ENCODE results near the gene VTI1A.

The VTI1A gene

DNA sequence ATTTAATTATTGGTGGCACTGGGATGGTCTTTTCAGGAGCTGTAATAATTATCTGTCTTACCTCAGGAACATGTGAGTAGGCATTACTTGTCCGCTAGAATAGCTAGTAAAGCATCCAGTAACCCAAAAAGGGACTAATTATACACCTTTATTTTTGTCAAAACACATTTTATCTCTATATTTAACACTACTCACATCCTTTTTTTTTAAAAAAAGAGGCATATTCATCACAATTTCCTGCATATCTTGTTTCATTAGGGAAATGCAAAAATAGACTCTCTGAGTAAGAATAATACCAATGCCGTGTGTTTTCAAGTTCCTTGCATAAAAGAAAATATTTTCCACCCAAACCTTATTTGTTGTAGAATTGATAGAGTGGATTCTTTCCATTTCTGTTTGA lies 99.5 kb downstream of the VTI1A start:
- no peak overlapping the region for H3K4me3 ChIP-seq (ENCODE audit: low read depth, low read length)
- no peak for DNase-seq (ENCODE audit: low read depth, low spot score)
- TF ChIP-seq, protein P1, sequence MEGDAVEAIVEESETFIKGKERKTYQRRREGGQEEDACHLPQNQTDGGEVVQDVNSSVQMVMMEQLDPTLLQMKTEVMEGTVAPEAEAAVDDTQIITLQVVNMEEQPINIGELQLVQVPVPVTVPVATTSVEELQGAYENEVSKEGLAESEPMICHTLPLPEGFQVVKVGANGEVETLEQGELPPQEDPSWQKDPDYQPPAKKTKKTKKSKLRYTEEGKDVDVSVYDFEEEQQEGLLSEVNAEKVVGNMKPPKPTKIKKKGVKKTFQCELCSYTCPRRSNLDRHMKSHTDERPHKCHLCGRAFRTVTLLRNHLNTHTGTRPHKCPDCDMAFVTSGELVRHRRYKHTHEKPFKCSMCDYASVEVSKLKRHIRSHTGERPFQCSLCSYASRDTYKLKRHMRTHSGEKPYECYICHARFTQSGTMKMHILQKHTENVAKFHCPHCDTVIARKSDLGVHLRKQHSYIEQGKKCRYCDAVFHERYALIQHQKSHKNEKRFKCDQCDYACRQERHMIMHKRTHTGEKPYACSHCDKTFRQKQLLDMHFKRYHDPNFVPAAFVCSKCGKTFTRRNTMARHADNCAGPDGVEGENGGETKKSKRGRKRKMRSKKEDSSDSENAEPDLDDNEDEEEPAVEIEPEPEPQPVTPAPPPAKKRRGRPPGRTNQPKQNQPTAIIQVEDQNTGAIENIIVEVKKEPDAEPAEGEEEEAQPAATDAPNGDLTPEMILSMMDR (IDR thresholded peaks at IDR 0.05; ENCODE audit: low read depth, low read length) = no peak
- in situ Hi-C loops (cut with HindIII; ENCODE audit: low sequenced_read_pairs) = no loop called here

- no peak overlapping the region for H3K4me3 ChIP-seq (ENCODE audit: low read depth, low read length)
- in situ Hi-C loops (cut with HindIII; ENCODE audit: low sequenced_read_pairs) = no loop called here
- TF ChIP-seq, protein P1 (IDR thresholded peaks at IDR 0.05; ENCODE audit: low read depth, low read length) = no peak
- DNase-seq (ENCODE audit: low read depth, low spot score) = no peak
Observed at GRCh38 chr10:112548535-112549276, 101.7 kb downstream of the VTI1A start.

GRCh38 chr10:112552593-112553110 lies 105.6 kb downstream of the VTI1A start:
- in situ Hi-C loops (cut with HindIII; ENCODE audit: low sequenced_read_pairs) = no loop called here
- no peak for DNase-seq (ENCODE audit: low read depth, low spot score)
- no peak overlapping the region for H3K4me3 ChIP-seq (ENCODE audit: low read depth, low read length)
- TF ChIP-seq, protein P1 (IDR thresholded peaks at IDR 0.05; ENCODE audit: low read depth, low read length) = no peak

DNA sequence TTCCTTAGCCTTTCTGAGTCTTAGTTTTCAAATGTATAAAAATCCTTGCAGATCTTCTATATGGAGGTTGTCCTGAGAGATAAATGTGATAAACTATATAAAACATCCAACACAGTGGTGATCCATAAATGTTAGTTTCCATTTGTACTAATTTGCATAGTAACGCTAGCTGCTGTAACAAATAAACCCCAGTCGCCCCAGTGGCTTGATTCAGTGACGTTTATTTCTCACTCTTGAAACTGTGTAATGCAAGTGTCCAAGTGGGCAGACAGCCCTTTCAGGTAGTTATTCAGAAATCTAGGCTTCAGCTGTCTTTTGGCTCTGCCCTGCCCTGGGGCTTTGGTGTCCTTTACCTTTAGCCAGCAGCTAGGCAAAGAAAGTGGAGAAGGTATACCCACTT lies 106.3 kb downstream of the VTI1A start:
- no peak for DNase-seq (ENCODE audit: low read depth, low spot score)
- in situ Hi-C loops (cut with HindIII; ENCODE audit: low sequenced_read_pairs) = no loop called here
- TF ChIP-seq, protein P1 (IDR thresholded peaks at IDR 0.05; ENCODE audit: low read depth, low read length) = no peak
- no peak overlapping the region for H3K4me3 ChIP-seq (ENCODE audit: low read depth, low read length)

- TF ChIP-seq, protein P1 (IDR thresholded peaks at IDR 0.05; ENCODE audit: low read depth, low read length) = no peak
- H3K4me3 ChIP-seq (ENCODE audit: low read depth, low read length) = no peak overlapping the region
- in situ Hi-C loops (cut with HindIII; ENCODE audit: low sequenced_read_pairs) = no loop called here
- DNase-seq (ENCODE audit: low read depth, low spot score) = no peak
Observed at GRCh38 chr10:112554263-112554662, 107.2 kb downstream of the VTI1A start.

- DNase-seq (ENCODE audit: low read depth, low spot score) = no peak
- TF ChIP-seq, protein P1 (IDR thresholded peaks at IDR 0.05; ENCODE audit: low read depth, low read length) = no peak
- H3K4me3 ChIP-seq (ENCODE audit: low read depth, low read length) = no peak overlapping the region
- in situ Hi-C loops (cut with HindIII; ENCODE audit: low sequenced_read_pairs) = no loop called here
Observed at GRCh38 chr10:112557197-112557596, 110.2 kb downstream of the VTI1A start.

All from astrocyte of the spinal cord (primary cell).